22Rv1 (cell line): Measurements from ENCODE around the gene ATN1.

Source experiments
- CTCF ChIP-seq: fragments of 450-650 bp; IDR thresholded peaks from 2 replicates; pipeline ENCODE4 v1.5.1; 2017; ENCODE audit warnings: mild to moderate bottlenecking
- ZFX ChIP-seq: fragments of 450-650 bp; IDR thresholded peaks from 2 replicates; pipeline ENCODE4 v1.6.1; 2017; ENCODE audit warnings: antibody characterized with exemption, borderline replicate concordance

- TF ChIP-seq CTCF, result no peak
- no peak for TF ChIP-seq ZFX
Measured at GRCh38 chr12:6943722-6944380, 16.1 kb downstream of the ATN1 start, which contains the start of the genes C12orf57 and RNU7-1.
